HG02763 (cell line): ENCODE results near the gene ZDHHC14.
"Not testable (repeated sequence)": the region's sequence is repeated elsewhere in the genome, so short reads cannot be mapped to it uniquely, and the experiment has no call there.

Source experiments
- ATAC-seq: cut with Tn5 transposase; IDR thresholded peaks from one replicate; pipeline ENCODE4 v1.9.1; 2021; ENCODE audit warnings: mild to moderate bottlenecking, moderate library complexity; ENCODE audit not compliant: unreplicated experiment

The ZDHHC14 gene

DNA sequence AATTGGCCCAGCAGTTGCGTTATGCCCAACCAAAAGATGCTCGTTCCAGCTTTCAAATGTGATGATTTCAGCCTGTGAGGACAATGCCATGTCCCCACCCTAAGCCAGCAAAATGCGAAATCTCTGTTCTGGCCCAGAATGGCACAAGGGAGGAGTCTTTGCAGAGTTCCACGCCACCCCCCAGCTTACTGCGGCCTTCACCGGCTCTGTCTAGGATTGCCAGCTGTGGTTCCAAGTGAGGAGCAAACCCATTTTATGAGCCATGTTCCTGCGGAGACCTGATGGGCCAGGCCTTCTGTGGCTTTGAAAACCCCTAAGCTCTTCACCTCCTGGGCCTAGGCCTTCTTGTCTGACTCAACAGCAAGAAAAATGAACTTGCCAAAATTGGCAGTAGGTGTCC, 295.3 kb downstream of the ZDHHC14 start:
- ATAC-seq = no peak

DNA sequence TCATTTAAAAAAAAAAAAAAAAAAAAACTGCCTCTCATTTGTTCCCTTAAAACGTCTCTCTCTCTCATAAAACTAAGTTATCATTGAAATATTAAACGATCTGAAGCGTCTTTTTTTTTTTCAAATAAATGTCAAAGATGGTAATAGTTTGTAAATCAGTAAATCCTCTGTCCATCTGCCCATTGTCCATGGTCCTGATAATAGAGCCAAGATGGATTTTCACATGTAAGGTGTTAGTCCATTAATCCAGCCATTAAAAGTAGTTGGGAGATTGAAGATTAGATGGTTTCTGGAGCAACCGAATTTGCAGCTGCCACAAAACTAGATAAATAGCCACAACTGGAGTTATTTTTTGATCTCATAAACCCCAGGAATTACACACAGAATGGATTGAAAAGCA, 296.2 kb downstream of the ZDHHC14 start:
- no peak for ATAC-seq

DNA sequence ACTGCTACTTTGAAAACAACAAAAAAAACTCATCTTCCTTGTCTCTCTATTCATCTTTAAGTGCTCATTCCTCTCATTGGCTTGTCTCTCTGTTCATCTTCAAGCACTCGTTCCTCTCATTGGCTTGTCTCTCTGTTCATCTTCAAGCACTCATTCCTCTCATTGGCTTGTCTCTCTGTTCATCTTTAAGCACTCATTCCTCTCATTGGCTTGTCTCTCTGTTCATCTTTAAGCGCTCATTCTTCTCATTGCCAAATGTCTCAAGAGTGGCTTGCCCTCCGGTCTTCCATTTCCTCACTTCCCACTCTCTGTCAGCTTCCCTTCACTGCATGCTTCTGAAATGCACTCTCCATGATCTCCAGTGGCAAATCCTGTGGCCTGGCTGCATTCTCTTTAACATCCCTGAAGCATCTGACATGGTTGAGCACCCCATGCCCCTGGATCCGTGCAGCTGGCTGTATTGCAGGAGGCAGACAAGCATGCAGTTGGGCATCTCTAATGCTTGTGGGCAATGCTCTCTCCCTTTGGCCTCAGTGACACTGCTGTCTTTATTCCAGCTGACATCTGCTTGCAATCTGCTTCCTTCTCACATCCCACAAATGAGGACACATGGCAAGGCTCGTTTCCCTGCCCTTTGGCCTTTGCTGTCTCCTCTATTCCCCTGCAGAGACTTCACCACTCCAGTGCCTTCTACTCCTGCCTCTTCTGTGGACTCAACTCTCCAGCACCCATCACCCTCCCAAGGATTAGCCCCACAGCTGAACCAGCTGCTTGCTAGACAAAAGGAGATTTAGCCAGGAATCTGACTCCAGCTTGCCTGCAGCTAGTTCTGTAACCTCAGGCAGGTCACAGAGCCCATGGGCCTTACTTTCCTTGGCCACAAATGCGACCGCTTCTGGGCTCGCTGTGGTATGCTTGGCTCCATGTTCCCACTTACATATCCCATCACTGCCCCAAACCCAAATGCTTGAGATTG, 298.9 kb downstream of the ZDHHC14 start:
- ATAC-seq = no peak

DNA sequence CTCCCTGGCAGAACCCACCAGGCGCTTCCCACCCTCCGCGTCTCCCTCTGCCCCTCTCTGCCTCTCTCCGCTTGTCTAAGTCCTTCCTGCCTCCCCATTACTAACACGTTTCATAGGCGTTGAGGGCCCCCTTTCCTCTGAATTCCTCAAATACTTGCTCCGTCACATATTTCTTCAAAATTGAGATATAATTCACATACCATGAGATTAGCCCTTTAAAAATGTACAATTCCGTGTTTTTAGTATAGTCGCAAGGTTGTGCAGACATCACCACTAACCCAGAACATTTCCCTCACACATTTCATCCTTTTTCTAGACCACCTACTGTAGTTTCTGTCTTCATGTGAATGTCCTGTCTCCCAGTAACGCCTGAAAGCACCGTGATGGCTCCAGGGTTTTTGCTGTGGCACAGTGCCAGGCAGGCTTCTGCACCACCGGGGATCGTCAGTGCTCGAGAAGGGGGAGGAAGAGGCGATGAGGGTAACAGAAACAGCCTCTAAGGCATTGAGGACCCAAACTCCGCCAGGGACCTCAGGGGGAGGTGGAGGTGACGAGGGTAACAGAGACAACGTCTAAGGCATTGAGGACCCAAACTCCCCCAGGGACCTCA, 300.2 kb downstream of the ZDHHC14 start:
- no peak for ATAC-seq

DNA sequence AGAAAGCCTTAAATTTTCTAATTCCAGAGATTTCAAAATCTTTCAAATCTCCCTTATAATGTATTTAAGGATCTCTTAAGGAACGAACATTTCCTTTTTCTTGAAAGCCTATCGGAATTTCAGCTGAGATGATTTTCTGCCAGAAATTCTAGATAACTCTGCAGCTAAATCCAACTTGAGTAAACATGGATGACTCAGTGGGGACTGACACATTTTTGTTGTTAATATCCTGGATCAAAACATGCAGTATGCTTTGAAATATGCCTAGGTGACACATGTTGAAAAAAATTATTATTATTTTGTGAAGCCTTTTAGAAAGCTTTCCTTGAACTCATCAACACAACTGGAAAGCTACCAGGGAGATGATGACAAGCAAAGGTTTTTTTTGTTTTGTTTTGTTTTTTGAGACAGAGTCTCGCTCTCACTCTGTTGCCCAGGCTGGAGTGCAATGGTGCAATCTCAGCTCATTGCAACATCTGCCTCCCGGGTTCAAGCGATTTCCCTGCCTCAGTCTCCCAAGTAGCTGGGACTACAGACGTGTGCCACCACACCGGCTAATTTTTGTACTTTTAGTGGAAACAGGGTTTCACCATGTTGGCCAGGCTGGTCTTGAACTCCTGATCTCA, 302.0 kb downstream of the ZDHHC14 start:
- ATAC-seq = no peak

DNA sequence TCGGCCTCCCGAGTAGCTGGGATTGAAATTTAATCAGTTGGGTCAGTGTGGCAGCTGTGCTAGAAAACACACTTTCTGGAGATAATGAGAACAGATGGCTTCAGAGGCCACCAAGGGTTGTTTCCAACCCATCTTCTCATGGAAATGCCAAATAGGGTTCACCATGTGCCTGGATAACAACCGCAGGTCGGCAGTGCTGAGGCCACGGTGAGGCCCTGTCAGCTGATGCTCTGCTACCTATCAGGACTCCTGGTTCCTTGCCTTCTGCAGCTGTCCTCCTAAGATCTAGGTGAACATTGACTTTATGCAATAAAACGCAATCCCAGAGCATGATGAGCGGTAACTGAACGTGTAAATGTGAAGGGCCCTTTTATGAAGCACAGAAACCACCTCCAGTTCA, 302.7 kb downstream of the ZDHHC14 start:
- no peak for ATAC-seq

DNA sequence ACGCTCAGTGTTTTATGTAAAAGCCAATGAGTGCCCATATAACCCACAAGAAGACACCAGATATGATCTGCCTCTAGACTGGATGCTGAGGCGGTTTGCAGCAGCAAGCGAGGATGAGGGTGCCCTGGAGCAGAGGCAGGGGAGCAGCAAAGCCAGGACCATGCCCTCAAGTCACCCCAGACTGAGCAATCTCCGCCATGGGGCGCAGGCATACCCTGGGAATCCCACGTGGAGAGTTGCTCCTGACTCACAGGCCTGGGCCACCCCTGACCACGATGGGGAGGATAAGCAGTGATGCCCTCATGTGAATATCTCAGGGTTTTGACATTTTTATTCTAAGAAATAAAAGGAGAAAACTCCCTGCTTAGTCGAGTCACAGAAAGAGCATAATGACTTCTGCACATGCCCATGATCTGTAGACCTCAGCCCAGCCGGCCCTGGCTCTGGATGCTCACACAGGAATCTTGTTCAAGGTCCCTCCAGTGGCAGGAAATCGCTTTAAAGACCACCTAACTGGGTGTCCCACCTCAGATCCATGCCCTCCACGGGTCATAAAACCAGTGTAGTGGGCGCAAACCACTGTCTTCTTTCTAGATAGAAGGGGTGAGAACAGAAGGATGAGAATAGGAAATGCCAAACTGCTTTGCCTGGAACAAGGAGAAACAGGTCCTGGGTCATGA, 303.8 kb downstream of the ZDHHC14 start:
- no peak for ATAC-seq

DNA sequence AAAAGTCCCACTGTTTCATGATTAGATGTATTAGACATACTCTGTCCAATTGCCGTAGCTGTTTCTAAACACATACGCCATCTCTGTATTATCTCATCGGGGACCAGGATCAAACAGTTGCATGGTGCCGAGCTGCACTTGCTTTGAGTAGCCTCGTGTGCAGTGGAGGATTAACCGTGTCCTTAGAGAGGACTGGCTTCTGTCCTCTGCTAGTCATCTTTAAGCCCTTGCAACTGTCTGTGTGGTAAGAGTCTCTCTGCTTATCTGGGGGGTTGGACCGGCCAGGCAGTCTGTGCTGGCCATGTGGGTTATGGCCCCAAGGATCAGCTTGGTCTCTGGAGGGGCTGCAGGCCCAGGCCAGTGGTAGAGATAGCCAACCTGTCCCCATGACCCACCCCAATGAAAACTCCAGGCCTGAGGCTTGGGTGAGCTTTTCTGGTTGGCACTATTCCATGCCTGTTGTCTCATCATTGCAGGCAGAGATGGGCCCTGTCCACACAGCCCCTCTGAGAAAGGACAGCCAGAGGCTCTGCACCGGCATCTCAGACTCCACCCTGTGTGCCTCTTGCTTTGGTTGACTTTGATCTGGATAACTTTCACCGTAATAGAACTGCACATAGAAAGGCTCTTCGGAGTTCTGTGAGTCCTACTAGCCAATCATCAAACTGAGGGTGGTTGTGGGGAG, 304.7 kb downstream of the ZDHHC14 start:
- no peak for ATAC-seq

DNA sequence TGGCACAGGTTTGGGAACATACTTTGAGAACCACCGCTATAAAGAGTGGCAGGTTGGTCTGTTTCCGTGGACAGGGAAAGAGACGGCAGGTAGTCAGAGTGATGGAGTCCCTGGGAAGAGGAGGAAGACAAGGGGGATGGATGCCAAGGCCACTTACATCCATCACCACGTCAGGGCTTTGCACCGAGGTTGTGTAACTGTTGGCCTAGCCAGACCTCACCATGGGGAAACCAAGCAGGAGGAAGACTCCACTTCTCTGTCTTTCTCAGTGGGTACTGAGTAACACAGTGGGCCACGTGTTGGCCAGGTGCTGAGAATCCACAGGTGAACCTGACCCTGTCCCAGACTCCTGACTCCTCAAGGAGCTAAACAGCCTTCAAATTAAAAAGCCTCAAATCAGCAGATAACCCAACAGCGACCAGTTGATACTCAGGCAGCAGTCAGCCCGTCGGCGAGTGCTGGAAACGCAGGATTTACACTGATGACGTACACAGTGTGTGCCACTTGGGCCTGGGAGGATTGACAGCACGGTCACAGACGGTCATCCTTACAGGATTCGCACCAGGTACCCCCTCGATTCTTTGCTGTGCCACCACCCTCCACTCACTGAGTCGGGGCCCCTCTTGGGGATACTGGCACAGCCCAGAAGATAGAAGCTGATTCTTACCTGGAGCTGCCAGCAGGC, 307.4 kb downstream of the ZDHHC14 start:
- ATAC-seq = no peak

DNA sequence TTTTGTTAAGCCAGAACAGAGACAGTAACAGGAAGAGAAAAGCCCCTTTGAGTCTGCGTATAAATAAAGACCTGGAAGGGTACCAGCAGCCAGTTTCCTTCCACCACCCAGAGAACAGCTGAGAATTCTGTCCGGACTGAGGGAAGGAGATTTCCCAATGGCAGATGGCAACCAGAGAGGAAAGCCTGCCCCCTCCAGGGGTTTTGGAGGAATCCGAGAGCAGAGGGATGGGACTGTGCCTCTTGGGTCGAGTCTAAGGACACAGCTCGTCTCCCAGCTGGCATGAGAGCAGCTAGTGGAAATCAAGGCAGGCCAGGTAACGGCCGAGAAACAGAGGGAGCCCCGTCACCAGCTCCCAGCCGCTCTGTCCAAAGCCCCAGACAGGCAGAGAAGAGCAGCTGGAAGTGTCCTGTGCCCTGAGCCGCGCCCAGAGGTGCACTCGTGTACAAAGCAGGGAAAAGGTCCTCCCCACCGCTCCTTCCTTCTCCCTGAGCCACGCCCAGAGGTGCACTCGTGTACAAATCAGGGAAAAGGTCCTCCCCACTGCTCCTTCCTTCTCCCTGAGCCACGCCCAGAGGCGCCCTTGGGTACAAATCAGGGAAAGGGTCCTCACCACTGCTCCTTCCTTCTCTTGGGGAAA, 308.1 kb downstream of the ZDHHC14 start:
- no peak for ATAC-seq

DNA sequence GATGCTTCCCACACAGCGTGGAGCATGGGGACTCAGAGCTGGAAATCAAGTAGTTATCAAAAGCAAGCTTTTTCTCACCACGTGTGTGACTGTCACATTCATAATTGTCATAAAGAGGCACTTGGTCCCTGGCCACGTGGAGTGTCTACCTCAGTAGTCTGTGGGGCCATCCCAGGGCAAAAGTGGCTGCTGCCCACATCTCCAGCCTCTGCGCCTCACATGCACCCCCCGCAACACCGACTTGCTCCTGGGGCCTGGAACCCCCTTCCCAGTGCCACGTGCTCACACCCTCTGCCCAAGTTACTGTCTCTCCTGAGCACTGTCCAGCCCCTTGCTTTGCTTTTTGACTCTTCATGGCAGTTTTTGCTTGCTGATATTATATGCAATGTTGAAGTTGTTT, 308.9 kb downstream of the ZDHHC14 start:
- no peak for ATAC-seq

DNA sequence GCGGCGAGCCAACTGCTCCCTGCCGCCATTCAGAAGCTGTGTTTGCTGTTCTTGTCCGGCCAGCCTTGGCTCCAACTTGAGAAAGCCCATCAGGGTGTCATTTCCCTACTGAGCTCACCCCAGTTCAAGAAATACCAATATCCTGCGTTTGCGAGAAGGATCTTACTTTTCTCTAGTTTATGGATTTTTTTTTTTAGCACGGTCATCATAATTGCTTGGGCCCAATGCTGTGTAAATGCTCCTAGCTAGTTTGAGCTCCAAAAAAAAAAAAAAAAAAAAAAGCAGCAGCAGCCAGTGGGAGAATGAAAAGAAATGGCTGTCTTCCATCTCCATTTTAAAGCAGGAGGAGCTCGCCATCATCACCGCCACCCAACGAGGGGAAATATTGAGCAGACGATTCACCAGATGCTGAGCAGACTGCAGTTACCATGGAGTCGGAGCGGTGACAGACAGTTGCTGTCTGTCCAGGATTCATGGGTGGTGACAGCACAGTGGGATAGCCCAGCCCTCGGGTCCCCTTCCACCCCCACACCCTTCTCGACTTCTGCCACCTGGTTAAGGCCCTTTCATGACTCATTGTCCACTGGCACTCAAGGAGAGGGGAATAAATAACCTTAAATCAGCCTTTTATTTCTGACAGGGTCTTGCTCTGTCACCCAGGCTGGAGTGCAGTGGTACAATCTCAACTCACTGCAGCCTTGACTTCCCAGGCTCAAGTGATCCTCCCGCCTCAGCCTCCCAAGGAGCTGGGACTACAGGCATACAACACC, 309.6 kb downstream of the ZDHHC14 start:
- no peak for ATAC-seq

DNA sequence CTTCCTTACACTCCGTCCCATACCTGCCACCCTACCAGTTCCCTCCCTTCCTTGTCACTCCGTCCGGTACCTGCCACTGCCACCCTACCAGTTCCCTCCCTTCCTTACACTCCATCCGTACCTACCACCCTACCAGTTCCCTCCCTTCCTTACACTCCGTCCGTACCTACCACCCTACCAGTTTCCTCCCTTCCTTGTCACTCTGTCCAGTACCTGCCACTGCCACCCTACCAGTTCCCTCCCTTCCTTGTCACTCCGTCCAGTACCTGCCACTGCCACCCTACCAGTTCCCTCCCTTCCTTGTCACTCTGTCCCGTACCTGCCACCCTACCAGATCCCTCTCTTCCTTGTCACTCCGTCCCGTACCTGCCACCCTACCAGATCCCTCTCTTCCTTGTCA, 310.6 kb downstream of the ZDHHC14 start:
- ATAC-seq = not testable (repeated sequence)

DNA sequence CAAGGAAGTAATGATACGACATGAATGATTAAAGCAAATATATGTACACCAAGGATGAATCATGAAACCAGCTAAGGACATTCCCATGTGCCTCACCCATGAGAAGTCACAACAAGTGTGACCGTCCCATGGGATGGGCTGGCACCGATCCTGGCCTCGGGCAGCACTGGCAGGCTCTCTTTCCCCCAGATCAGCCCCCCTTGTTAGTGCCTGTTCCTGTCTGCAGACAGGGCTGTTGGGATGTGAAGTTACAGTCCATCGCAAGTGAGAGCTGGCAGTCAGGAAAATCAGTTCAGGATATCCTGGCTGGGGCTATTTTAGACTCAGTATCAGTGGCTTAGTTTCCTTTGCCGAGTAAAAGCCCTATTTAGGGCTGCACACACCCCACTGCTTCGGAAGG, 312.9 kb downstream of the ZDHHC14 start:
- no peak for ATAC-seq

DNA sequence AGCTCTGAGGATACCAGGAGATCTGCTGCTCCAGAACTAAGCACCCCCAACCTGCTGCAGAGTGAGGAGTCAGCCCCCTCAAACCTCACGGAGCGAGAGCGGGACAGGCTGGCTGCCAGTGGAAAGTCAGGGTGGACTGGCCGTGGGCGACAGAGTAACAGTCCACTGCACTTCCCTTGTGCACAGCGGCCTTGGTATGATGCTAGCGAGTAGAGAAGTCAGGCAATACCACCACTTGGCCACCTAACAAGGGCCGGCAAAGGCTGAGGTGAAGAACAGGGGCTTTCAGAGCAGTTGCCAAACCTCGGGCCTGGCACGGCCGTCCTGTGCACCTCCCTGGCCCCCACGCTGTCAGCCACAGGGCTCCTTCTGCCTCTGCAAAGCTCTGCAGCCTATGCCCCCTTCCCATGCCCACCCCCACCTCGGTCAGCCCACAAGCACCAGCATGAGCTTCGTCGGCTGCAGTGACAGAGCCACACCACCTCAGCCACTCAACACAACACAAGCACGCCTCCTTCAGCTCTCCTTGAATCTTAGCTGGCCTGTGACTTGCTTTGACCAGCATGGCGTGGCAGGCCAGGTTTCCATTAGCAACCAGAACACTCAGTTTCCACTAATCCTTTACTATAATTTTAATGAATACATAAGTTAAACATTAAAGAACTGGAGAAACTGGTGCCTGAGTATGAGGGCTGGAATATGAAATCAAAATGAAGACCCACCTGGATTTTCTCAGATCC, 314.5 kb downstream of the ZDHHC14 start:
- ATAC-seq = no peak

DNA sequence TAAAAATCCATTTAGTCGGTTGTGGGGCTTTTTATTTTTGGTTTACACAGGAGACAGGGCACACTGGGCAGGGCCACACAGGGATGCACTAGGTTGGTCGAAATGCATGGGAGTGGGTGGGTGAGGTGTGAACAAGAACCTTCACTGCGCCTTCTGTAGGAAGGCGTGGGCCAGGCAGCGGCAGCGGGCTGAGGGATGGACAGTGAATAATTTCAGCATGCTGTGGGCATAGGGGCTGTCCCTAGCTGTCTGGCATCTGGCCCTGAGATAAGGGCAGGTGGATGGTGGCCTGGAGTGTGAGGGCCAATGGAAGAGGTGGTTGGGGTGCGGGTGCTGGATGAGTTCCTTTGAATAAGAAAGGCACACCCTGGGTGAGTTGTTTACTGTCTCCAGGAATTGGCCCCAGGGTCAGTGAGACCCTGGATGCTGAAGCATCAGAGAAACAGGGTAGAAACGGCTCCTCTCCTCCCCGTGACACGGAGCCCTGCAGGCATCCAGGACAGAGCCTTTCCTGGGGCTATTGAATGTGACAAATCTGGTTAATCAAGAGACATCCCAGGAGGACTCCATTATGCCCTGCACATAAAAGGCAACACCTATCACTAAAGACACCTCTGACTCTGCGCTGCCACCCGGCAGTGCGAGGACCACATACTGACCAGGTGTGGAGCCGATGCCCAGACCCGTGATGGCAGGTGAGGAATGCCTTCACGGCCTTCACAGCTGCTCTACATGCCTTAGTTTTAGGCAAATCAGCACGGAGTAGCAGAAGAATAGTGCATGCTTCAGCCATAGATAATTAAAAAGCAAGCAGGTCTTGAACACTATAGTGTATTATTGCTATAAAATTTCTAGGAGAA, 319.0 kb downstream of the ZDHHC14 start:
- ATAC-seq = no peak

DNA sequence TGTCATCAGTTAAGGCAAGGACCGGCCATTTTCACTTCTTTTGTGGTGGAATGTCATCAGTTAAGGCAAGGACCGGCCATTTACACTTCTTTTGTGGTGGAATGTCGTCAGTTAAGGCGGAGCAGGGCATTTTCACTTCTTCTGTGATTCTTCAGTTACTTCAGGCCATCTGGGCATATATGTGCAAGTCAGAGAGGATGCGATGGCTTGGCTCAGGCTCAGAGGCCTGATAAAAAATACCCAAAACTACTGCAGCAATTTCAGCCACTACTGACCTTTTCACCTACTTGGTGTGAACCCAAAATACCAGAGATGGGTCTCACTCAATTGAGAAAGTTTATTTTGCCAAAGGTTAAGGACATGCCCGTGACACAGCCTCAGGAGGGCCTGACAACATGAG, 325.4 kb downstream of the ZDHHC14 start:
- ATAC-seq = not testable (repeated sequence)
